ENCODE results near the gene ACAN. TPM values are rescaled to one million over a fixed set of nuclear protein-coding genes. Genes with fewer than 3 reads are reported as not detected.

ACAN gene
- total RNA-seq, 1 experiment from 2014 or later = 0.50 TPM

DNA sequence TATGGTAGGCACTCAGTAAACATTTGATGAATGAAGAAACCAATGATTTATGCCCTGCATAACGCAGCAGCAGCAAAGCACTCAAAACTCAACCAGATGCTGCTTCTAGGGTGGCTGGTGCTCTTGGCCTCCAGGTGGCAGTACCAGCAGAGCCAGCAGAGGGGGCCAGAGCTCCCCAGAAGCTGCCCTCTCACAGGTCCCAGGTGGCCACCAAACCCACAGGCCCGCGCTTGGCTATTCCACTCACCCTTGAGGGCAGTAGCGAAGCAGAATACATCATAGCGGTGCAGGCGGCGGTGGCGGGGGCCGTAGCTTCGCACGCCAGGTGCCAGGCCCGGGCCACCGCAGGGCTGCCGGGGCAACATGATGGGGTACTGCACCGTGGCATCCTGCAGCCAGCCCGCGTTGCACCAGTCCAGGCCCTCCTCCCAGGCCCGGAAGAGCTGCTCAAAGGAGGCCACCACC, 75.5 kb downstream of the ACAN start:
- H3K27me3 Mint-ChIP-seq (ENCODE audit: low read depth) = no peaks in the 10 kb centered on the region; the same call in 1 of the 2 replicates
- H4K20me1 ChIP-seq (ENCODE audit: control insufficient read depth, insufficient read depth, insufficient read length) = peaks cover 2% of the 10 kb centered on the region

More for the DNA sequence above, 75.5 kb downstream of the ACAN start:
- H2BK5ac ChIP-seq (ENCODE audit: insufficient read length, low read length) = no peak overlapping the region
- no peak overlapping the region for H2AFZ ChIP-seq (ENCODE audit: low read length)
- H3K79me1 ChIP-seq (ENCODE audit: insufficient read depth, low read depth, low read length, poor library complexity, severe bottlenecking) = no peaks in the 10 kb centered on the region
- no peak overlapping the region for H3K4me2 ChIP-seq (ENCODE audit: insufficient read depth, insufficient read length, low read length)
- no peaks in the 10 kb centered on the region for H3K9me3 ChIP-seq (ENCODE audit: control insufficient read depth, low read depth, low read length)
- H3K27me3 ChIP-seq (ENCODE audit: insufficient read depth, low read length) = no peaks in the 10 kb centered on the region
- no peak overlapping the region for H2BK15ac ChIP-seq (ENCODE audit: low read depth, low read length)
- H3K14ac ChIP-seq (ENCODE audit: insufficient read depth, low read length) = no peak overlapping the region; the same call in 1 of the 2 replicates
- H4K5ac ChIP-seq (ENCODE audit: insufficient read length, low read depth, low read length) = no peak overlapping the region
- H2BK12ac ChIP-seq (ENCODE audit: insufficient read length, low read depth, low read length) = no peak overlapping the region
- Mint-ChIP-seq H3K4me1 (peaks cover 9 to 14% of the 10 kb centered on the region in 2 experiments; a peak in 3 of 4 replicates), H3K36me3 (ENCODE audit: insufficient read depth in 1 of 3, low read depth in 3 of 3) (peaks cover 22 to 72% (median 45%) of the 10 kb centered on the region in 3 experiments; a peak in 6 of 7 replicates), H3K4me3 (no peak overlapping the region), H3K9me3 (no peaks in the 10 kb centered on the region), H3K27ac (peak overlapping the region in 1 of 3 experiments; percentile 15; a peak in 1 of 7 replicates)
- WGBS (ENCODE audit: extremely low coverage, insufficient read length, low lambda C conversion rate) = no CpG with 5 or more reads among the region's 18 CpGs
- no peak overlapping the region for H2AK5ac ChIP-seq (ENCODE audit: insufficient read length, low read length)
- H3K27ac ChIP-seq (ENCODE audit: insufficient read length, low read depth, low read length) = no peak overlapping the region
- no peak overlapping the region for H4K91ac ChIP-seq (ENCODE audit: insufficient read length, low read depth, low read length)
- no peak overlapping the region for H3K9ac ChIP-seq (ENCODE audit: extremely low read depth, insufficient read length, low read length)
- H3K56ac ChIP-seq (ENCODE audit: insufficient read length, low read depth, low read length) = no peak overlapping the region
- H3K79me2 ChIP-seq (ENCODE audit: insufficient read depth, low read length) = no peaks in the 10 kb centered on the region
- peak; percentile 87 for DNase-seq
- H3T11ph ChIP-seq (ENCODE audit: low read length) = no peak overlapping the region
- no peaks in the 10 kb centered on the region; the same call in 1 of the 2 replicates for H3K4me1 ChIP-seq (ENCODE audit: insufficient read depth, low read length)
- H3K18ac ChIP-seq (ENCODE audit: insufficient read length, low read depth, low read length) = no peak overlapping the region
- no peak overlapping the region for H3K4ac ChIP-seq (ENCODE audit: low read depth, low read length)
- no peak overlapping the region for H2BK120ac ChIP-seq (ENCODE audit: low read depth, low read length, poor library complexity, severe bottlenecking)
- TF ChIP-seq, protein P1, sequence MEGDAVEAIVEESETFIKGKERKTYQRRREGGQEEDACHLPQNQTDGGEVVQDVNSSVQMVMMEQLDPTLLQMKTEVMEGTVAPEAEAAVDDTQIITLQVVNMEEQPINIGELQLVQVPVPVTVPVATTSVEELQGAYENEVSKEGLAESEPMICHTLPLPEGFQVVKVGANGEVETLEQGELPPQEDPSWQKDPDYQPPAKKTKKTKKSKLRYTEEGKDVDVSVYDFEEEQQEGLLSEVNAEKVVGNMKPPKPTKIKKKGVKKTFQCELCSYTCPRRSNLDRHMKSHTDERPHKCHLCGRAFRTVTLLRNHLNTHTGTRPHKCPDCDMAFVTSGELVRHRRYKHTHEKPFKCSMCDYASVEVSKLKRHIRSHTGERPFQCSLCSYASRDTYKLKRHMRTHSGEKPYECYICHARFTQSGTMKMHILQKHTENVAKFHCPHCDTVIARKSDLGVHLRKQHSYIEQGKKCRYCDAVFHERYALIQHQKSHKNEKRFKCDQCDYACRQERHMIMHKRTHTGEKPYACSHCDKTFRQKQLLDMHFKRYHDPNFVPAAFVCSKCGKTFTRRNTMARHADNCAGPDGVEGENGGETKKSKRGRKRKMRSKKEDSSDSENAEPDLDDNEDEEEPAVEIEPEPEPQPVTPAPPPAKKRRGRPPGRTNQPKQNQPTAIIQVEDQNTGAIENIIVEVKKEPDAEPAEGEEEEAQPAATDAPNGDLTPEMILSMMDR (conservative IDR thresholded peaks at IDR 0.05) = peak; percentile 89
- H2BK20ac ChIP-seq (ENCODE audit: low read depth, low read length, poor library complexity, severe bottlenecking) = no peak overlapping the region
- no peak overlapping the region for H4K8ac ChIP-seq (replicated peaks; ENCODE audit: insufficient read length, low read depth, low read length)
- no peaks in the 10 kb centered on the region for H3K23me2 ChIP-seq (ENCODE audit: insufficient read length, low read depth, low read length, poor library complexity, severe bottlenecking)
- H3K23ac ChIP-seq (ENCODE audit: insufficient read length, low read depth, low read length) = no peak overlapping the region
